IPS-11a (cell line): ENCODE measurements around the gene SORCS2.

Source experiments
- H3K4me3 ChIP-seq: one replicate; pipeline ENCODE4 v1.5.1; 2013; ENCODE audit warnings: low read depth, low read length, control low read depth

SORCS2 gene

GRCh38 chr4:7241597-7242125 lies 49.3 kb downstream of the SORCS2 start:
- no peak overlapping the region for H3K4me3 ChIP-seq

DNA sequence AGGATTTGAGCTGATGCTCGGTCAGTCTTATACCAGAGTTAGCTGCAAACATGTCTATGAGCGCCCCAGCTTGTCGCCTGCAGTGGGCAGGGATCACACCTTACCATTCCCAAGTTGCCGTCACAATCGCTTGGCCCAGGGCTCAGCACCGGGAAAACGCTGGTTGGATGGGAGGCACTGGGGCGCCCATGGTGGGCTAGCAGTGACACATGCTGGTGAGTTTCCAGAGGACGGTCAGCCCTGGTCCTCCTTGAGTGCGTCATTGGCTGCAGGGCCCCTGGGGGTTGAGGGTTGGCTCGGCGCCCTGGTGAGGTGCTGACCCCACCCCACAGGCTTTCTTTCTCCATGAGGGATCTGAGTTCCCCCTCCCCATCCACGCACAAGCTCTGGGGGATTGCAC lies 50.4 kb downstream of the SORCS2 start:
- no peak overlapping the region for H3K4me3 ChIP-seq

GRCh38 chr4:7243609-7244330 lies 51.4 kb downstream of the SORCS2 start:
- no peak overlapping the region for H3K4me3 ChIP-seq

DNA sequence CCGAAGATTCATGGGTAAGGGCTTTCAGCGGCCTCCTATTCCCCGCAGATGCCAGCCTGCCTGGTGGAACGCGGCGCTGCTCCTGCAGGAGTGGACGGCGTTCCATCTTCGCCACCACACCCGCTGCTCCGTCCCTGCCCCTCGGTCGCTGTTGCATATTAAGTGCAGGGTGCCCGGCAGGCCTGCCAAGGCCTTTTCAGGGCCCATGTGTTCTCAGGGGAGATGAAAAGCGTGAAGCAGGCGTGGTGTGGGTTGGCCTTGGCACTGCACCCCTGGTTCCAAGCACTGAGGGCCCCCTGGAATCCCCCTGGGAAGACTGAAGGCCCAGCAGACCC lies 52.0 kb downstream of the SORCS2 start:
- H3K4me3 ChIP-seq, result no peak overlapping the region

GRCh38 chr4:7244751-7245320 lies 52.5 kb downstream of the SORCS2 start:
- no peak overlapping the region for H3K4me3 ChIP-seq

GRCh38 chr4:7247521-7247920 lies 55.2 kb downstream of the SORCS2 start:
- no peak overlapping the region for H3K4me3 ChIP-seq

DNA sequence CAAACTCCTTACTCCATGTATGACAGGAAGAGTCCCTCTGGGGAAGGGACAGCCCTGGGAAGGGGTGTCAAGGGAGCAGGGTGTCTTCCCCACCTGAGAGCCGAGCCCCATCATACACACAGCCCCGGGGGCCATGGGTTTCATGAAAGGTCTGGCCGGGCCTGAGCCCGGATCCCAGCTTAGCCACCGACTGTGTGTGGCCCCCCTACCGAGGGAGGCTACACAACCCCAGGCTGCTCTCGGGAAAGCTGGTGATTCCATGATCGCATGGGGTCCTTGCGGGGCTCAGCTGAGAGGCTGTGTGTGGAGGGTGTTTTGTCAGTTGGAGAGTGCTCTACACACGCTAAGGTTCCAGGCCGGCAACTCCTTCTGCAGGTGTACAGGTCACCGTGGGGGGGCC lies 55.6 kb downstream of the SORCS2 start:
- H3K4me3 ChIP-seq, result no peak overlapping the region

DNA sequence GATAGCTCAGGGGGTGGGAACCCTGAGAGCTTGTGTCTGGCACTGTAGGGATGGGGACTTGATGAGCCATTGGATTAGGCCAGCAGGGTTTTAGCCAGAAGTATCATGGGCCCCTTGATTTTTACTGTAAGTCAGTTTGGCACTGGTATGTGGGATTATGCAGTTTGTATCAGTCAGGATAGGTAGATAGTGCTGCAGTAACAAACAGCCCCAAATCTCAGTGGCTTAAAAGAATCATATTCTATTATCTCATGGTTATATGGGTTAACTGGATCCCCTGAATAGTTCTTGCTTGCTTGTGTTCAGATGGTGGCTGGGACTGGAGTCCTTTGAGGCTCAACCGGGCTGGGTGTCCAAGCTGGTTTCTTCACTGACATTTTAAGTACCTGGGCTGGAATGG lies 56.5 kb downstream of the SORCS2 start:
- no peak overlapping the region for H3K4me3 ChIP-seq

- no peak overlapping the region for H3K4me3 ChIP-seq
These were observed 59.0 kb downstream of the SORCS2 start for GRCh38 chr4:7251321-7251720.

DNA sequence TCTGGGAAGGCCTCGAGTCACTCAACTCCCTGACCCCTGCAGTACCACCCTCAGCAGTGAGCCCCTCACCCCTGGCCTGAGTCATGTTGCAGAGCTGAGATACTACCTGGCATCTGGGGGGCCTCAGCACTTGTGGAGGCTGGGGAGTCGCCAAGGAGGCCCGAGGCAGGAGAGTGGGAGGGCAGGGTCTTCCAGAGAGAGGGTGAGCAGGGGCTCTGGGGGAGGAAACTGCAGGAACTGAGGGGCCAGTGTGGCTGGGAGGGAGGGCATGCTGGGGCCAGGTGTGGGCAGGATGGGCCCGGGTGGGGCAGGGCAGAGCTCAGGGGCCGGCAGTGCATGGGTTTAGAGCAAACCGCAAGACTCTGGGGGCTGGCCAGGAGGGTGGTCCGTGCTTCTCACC lies 59.7 kb downstream of the SORCS2 start:
- H3K4me3 ChIP-seq, result no peak overlapping the region

DNA sequence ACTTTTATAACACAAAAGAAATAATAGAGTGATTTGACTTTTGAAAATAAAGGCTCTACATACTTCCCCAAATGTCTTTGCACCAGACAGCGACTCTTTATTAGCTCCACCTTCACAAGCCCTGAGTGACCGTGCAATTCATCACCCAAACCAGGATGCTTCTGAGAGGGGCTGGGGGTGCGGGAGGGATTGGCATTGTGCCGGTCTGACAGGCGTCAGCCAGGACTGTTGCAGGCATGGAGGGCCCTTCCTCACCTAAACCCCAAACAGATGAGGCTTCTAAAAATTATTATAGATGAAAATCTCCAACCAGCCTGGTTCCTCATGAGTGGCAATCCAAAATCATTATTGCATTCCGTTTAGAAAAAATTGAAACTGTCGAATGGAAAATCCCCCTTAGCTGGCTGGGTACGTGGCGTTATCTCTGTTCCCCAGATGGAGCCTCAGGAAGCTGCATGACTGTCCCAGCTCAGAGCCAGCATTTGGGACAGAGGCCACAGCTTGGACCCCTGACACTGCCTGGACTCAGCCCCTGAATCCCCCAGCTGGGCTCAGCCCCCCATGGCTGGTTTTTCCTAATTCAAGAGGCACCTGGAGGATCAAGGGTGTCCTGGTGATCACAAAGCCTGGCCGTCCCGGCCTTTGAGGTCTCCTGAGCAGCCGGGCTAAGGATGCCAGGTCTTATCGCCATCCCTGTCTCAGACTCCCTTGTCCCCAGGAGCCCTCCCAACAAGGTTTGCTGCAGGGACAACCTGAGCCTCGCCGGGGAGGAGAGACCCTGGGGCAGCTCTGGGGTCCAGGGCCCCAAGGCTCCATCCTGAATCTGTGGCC lies 60.4 kb downstream of the SORCS2 start:
- no peak overlapping the region for H3K4me3 ChIP-seq

DNA sequence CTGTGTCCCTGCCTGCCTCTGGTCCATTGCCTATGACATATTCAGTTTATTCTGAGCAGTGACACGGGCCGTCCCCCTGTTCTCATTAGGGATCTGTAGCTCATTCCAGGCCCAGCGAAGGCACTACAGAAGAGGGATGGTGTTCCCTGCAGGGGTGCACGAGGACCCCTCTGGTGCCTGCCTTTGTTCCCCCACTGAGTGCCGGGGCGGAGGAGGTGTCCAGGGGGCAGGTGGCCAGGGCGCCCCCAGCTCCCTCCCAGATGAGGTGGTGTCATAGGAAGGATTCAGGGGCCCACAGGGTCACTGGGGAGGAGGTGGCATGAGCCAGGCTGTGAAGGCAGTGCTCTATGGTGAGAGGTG lies 61.0 kb downstream of the SORCS2 start:
- H3K4me3 ChIP-seq, result no peak overlapping the region

- H3K4me3 ChIP-seq, result no peak overlapping the region
These were observed 61.5 kb downstream of the SORCS2 start for GRCh38 chr4:7253837-7254236.

- no peak overlapping the region for H3K4me3 ChIP-seq
These were observed 62.6 kb downstream of the SORCS2 start for GRCh38 chr4:7254736-7255487.

- H3K4me3 ChIP-seq, result no peak overlapping the region
These were observed 63.1 kb downstream of the SORCS2 start for GRCh38 chr4:7255488-7255881.

DNA sequence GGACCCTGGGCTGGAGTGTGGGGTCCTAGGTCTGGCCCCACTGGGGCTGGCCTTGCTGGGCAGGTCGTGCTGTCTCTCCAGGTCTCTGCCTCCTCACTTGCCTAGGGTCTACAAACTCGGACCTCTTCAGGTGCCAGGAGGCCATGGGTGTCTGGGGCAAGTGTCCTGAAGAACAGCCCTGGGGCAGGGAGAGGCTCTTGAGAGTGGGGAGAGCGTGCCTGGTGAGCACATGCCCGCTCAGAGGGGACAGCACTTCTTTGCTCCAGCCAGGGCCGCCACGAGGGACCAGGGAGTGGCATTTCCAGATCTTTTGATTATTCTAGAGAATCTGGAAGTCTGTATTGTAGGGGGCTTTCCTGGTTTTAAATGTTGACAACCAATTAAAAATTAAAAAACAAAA lies 63.7 kb downstream of the SORCS2 start:
- H3K4me3 ChIP-seq, result no peak overlapping the region

GRCh38 chr4:7256984-7257810 lies 64.9 kb downstream of the SORCS2 start:
- H3K4me3 ChIP-seq, result no peak overlapping the region

GRCh38 chr4:7259039-7259438 lies 66.7 kb downstream of the SORCS2 start:
- H3K4me3 ChIP-seq, result no peak overlapping the region

DNA sequence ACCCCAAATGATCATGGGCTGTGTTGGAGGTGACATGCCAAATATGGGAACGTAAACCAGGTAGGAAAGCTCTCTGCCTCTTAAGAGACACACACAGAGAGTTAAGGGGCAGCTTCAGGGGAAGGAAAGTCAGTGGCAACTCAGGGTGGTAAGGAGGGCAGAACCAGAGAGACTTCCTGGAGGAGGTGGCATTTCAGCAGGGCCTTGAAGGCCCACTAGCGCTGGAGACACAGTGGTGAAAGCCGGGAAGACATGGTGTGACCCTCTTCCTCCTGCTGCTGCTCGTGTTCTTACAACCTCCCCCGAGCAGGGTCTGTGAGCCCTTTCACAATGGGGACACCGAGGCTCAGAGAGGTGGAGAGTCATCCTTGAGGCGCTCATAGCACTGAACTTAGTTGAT lies 68.2 kb downstream of the SORCS2 start:
- H3K4me3 ChIP-seq, result no peak overlapping the region

DNA sequence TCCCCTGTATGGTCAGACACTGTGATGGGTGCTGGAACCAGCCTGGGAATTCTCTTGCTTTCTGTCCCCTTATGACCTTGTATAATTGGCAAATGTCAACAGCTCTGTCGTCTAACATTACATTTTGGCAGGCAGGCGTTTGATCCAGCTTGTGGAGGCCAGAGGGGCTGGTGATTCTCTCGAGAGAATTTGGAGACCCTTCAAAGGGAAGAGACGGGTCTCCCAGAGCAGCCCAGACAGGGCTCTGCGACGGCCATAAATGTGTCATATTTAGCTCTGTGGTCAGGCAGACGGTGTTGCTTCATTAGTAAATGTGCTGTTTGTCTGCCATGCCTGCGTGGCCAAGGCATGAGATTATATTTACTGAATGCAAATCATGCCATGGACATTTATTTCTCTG lies 68.7 kb downstream of the SORCS2 start:
- no peak overlapping the region for H3K4me3 ChIP-seq
